NCI-H2227 treated with DMSO at 0.1 percent for 48 hours (cell line): ENCODE results near the gene MED12L.

Experiments
- DNase-seq: peaks from one replicate; lab custom pipeline; 2025; lab: John Stamatoyannopoulos, UW

MED12L gene

GRCh38 chr3:151423091-151423490, 337.6 kb downstream of the MED12L start:
- no peak for DNase-seq

DNA sequence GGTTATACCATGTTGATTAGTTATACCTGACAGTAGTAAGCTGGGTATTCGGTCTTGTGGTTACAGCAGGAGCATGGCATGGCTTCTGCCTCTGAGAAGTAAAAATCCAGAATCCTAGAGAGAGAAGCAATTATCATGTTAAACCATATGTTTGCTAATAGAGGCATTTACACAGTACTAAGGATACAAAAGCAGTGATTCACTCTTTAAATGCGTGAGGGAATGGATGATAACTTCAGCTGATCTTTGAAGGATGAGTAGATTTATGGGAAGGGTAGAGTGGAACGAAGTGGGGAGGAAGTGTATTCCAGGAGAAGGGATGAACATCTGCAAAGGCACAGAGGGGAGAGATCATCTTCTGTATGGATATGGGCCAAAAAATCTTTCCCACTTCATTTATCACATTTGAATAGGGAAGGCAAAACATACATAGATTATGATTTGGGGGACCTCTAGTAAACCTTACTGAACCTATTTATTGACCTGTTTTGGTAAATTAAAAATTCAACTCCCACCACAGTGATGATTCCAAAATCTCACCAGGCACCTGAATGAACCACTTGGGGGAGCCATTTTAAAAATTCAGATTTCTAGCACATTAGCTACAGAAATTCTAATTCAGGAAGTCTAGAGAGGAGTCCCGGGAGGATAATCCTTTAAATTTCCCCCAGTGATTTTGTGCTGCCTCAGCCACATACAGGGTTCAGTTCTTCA, 340.3 kb downstream of the MED12L start:
- DNase-seq: no peak

- no peak for DNase-seq
Measured at GRCh38 chr3:151426341-151426657, 340.8 kb downstream of the MED12L start.

DNA sequence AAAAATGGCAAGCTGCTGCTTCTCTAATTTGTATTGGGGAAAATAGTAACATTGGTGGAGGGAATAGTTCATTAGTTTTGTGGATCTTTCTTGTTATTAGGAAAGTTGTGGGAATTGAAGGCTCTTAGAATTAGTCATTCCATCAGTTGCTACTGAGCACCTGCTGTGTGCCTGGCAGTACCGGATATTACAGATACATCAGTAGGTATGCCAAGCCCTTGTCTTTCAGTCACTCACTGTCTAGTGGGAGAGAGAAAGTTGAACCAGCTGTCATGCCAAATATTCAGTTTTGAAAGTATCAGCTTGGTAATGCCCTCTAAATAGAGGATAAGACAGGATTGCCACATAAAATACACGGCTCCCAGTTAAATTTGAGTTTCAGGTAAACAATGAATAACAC, 342.9 kb downstream of the MED12L start:
- DNase-seq: no peak

DNA sequence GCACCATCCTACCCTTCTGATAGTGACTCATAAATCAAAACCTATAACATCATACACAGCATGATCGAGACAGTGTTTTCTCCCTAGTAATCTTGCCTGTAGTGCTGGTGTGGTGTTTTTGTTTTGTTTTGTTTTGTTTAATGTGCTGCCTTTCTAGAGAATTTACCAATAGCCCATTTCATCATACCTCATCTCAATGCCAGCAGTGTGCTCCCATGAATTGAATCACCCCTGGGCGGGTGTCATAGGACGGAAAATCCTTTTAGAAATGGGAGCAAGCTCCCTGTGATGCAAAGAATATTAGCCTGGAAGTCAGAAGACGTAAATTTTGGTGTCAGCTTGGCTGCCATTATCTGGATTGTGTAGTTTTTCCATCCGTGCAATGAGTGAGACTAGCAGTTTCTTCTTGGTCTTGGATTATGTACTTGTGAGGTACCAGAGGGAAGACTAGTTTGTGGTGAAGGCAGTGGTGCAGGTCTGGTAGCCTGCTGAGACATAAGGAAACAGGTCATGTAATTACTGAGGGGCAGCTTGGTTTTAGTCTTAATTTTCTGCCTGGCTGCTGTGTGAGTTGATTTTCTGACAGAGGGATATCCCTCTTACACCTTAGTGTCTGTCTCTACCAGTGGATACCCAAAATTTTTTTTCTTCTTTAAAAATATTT, 345.5 kb downstream of the MED12L start:
- DNase-seq: no peak

DNA sequence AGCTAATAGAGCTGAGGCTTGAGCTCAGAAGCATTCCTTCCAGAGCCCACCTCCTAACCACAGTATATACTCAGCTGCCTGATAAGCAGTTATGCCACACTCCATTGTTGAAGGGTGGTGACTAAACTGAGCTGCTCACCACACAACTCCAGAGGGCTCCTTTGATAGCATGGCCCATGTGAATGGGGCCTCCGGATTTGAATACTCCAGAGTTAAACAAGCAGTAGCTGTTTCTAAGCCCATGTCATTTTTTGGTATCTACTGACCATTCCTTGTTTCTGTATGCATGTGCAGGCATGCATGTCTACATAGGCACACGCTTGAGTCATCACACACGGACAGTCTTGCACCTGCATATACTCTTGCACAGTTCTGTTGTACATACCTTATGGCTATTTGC, 346.5 kb downstream of the MED12L start:
- DNase-seq: no peak

DNA sequence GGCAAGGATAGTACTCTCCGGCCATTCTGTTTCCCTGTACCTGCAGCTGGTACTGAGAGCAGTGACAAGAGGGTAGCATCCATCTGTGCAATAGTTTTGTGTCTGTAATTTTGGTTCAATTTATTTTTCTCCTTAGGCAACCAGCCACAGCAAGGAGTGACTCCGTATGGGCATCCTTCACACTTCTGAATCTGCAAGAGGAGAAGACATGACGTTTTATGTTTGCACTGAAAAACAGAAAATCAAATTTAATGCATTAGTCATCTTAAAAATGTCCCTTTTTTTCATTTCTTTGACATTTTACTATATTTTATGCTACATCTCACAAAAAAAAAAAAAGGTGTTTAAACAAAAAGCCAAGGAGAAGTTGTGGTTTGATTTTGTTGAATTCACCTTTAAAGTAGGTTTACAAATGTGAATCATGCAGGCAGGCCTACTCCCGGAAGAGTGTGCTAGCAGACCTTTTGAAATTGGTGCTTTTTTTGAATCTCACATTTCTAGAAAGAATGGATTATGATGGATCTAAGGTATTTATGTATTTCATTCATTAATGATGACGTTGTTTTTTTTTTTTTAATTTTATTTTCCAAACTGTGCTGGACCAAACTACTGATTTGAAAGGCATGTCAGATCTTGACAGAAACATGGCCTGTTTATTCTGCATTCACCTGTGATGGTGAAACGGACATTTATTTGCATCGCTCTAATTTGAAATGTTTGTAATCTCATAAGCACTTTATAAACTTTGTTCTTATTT, 347.3 kb downstream of the MED12L start:
- no peak for DNase-seq

DNA sequence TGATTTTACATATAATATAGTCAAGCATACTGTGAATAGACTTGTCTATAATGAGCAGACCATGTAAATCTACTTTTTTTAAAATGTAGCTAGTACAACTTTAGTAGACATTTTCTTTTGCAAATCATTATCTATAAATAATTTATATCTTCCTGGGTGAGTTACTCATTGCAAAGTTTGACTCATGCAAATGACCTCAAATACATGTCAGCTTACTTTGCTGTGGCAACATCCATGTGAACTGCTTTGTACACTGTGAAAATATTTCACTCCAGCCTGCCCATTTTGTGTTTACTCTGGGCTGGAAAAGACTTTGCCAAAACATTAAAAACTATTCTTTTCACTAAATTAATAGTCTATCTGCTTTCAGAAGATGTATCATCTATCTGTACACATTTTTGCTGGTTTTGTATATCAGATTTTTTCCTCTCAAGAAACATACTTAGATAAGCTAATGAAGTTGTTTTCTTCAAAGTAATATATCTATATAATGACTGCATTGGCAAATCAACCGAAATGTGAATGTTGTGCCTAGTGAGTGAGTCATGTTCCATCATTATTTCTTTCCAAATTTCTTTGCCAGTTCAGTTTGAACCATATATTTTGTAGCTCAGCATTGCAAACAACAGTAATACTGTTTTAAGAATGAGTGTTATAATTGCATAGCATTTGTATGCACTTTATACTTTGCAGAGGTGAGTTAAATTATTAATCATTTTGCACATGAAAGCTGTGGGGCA, 348.9 kb downstream of the MED12L start:
- DNase-seq: no peak

GRCh38 chr3:151436675-151437446, 351.4 kb downstream of the MED12L start:
- DNase-seq: no peak

GRCh38 chr3:151437906-151438305, 352.4 kb downstream of the MED12L start:
- DNase-seq: no peak

DNA sequence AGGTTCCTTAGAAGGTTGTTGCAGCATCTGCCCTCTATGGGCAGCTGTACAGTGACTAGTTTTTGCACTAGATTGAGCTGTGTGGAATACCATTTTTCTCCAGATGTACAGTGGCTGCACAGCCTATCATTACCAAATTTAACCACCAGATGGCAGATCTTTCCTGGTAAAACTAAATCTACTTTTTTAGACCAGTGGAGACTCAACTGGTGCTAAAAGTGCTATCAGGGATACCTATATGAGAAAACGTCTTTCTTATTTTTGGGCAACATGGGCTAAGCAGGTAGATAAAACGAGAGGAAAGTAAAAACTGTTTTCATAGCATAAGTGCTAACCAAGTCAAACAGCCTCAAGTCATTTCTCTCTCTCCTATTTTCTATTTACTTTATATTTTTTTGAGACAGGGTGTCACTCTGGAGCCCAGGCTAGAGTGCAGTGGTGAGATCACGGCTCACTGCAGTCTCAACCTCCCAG, 354.2 kb downstream of the MED12L start:
- DNase-seq: peak; percentile 51

DNA sequence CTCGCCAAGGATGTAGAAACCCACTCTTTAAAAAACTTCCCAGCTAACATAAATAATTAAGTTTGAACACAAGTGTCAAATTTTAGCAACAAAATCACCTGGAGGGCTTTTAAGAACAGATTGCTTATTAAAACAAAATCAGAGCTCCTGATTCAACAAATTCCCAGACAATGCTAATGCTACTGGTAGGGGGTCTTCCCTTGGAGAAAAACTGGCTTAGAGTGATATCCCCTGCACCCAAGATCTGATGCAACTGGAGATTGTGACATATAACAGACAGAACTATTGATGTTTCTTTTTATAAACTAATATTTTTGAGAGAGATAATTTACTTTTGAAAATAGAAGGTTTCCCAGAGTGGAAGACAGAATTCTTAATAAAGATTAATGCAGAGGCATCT, 355.5 kb downstream of the MED12L start:
- DNase-seq: no peak

DNA sequence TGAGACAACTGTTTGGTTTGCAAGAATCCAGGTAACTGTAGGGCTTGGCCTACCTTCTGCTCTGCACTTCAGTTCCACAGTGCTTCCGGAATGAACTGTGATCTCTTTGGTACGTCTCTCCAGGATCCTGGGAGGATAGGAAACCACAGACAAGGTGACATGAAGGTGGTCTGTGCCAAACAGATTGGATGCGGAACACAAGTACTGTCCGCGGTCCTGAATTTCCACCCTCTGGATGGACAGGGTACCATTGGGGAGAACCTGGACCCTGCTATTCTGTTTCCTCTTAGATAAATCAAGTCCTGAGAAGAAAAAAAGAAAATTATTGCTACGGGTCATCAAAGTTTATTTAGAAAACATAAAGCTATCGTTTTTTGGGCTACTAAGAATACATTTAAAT, 358.1 kb downstream of the MED12L start:
- DNase-seq: no peak

- no peak for DNase-seq
Measured at GRCh38 chr3:151445273-151446001, 360.0 kb downstream of the MED12L start.

GRCh38 chr3:151446002-151446340, 360.5 kb downstream of the MED12L start:
- no peak for DNase-seq

DNA sequence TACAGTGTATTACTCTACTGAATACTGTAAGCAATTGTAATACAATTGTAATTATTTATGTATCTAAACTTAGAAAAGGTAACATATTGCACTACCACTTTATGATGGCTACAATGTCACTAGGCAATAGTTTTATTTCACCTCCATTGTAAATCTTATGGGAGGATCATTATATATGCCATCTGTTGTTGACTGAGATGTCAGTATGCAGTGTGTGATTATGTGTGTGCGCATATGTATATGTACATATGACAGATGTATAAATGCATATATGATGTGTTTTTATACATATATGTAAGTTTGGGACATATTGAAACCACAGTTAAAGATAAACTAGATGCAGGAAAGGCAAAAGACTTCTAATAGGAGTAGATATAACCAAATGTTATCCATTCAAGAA, 366.9 kb downstream of the MED12L start:
- no peak for DNase-seq

- no peak for DNase-seq
Measured at GRCh38 chr3:151452841-151453240, 367.4 kb downstream of the MED12L start.

DNA sequence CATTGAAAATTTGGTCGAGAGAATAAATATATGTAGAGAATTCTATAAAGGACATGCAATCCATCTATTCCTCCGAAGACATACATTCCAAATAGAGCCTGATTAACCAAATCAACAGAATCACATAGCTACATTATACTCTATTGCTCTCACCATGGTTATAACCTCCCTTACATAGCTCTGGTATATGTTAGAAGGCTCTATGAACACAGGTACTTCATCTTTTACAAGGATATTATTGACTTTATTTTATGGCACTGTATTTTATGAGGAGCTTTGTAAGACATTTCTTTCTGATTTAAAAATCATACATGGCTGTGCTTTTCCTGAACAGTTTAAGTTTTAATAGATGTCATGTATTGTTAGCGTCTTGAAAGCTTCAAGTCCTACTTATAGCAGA, 370.6 kb downstream of the MED12L start:
- no peak for DNase-seq

GRCh38 chr3:151459358-151459757, 373.9 kb downstream of the MED12L start:
- no peak for DNase-seq

GRCh38 chr3:151460228-151460627, 374.8 kb downstream of the MED12L start:
- DNase-seq: peak; percentile 1
